PC-9 (cell line): ENCODE results near the gene DNAH12. TPM values are rescaled to one million over a fixed set of nuclear protein-coding genes. Genes with fewer than 3 reads are reported as not detected.

ENCODE experiments used
- BruUV-seq: library from RNA; stranded (reverse); fragments of 400-500 nt; replicated peaks from 2 replicates; lab custom pipeline; 2021; lab: Mats Ljungman, UMichigan
- CTCF ChIA-PET: fragments of 300-600 bp; sonication (Branson Sonifier 250); formaldehyde crosslinking; loops from one replicate; lab custom pipeline; 2022; ENCODE audit warnings: antibody characterized with exemption; lab: Charles Lee
- POLR2A ChIA-PET: fragments of 300-600 bp; sonication (Branson Sonifier 250); formaldehyde crosslinking; loops from one replicate; lab custom pipeline; 2022; ENCODE audit warnings: antibody characterized with exemption; ENCODE audit not compliant: unreplicated experiment; lab: Charles Lee
- DNase-seq, 2 experiments: peaks; one replicate each; pipeline versions ENCODE4 v3.0.0 to v3.0.0-alpha.2; 2015 to 2022; ENCODE audit warnings: mixed read lengths in 1 of 2
- H2AFZ ChIP-seq: fragments of 200-600 bp; sonication (generic); 2 replicates; pipeline ENCODE4 v1.8.1; 2017; ENCODE audit warnings: antibody characterized with exemption
- H3F3A ChIP-seq: fragments of 200-600 bp; sonication (generic); 2 replicates; pipeline ENCODE4 v1.8.1; 2017; ENCODE audit warnings: antibody characterized with exemption, mild to moderate bottlenecking, low read depth; ENCODE audit not compliant: insufficient read depth
- H3K27ac ChIP-seq: fragments of 200-600 bp; sonication (generic); 2 replicates; pipeline ENCODE4 v1.6.1; 2016; ENCODE audit warnings: mixed run types
- H3K27me3 ChIP-seq: fragments of 200-600 bp; sonication (generic); 2 replicates; pipeline ENCODE4 v1.6.1; 2016; ENCODE audit warnings: low read depth, mixed run types; ENCODE audit not compliant: insufficient read depth
- H3K36me3 ChIP-seq: fragments of 200-600 bp; sonication (generic); 2 replicates; pipeline ENCODE4 v1.6.1; 2016; ENCODE audit warnings: low read depth, mixed run types
- H3K4me1 ChIP-seq: fragments of 200-600 bp; sonication (generic); replicated peaks from 2 replicates; pipeline ENCODE4 v1.6.1; 2016; ENCODE audit warnings: mixed run types; ENCODE audit not compliant: insufficient read depth
- H3K4me2 ChIP-seq: fragments of 200-600 bp; sonication (generic); 2 replicates; pipeline ENCODE4 v1.6.1; 2017; ENCODE audit warnings: mixed run types
- H3K4me3 ChIP-seq: fragments of 200-600 bp; sonication (generic); 2 replicates; pipeline ENCODE4 v1.6.1; 2016; ENCODE audit warnings: mixed run types
- H3K79me2 ChIP-seq: fragments of 200-600 bp; sonication (generic); 2 replicates; pipeline ENCODE4 v1.6.1; 2017; ENCODE audit warnings: low read depth, mixed run types
- H3K9me2 ChIP-seq: fragments of 200-600 bp; sonication (generic); 2 replicates; pipeline ENCODE4 v1.8.1; 2017; ENCODE audit warnings: mild to moderate bottlenecking; ENCODE audit not compliant: insufficient read depth
- H3K9me3 ChIP-seq: fragments of 200-600 bp; sonication (generic); 2 replicates; pipeline ENCODE4 v1.8.1; 2016; ENCODE audit warnings: low read depth; ENCODE audit not compliant: insufficient read depth
- H4K20me1 ChIP-seq: fragments of 200-600 bp; sonication (generic); 2 replicates; pipeline ENCODE4 v1.8.1; 2017; ENCODE audit not compliant: insufficient read depth
- EZH2 ChIP-seq: fragments of 200-600 bp; sonication (generic); IDR thresholded peaks from 2 replicates; pipeline ENCODE4 v1.8.0; 2017; ENCODE audit warnings: antibody characterized with exemption, low read depth
- intact Hi-C: fragments of 100-400 bp; cut with micrococcal nuclease; formaldehyde crosslinking; loops from one replicate; pipeline ENCODE4 v1.10.0; 2022; ENCODE audit not compliant: unreplicated experiment
- total RNA-seq: library from RNA; stranded (reverse); gene quantifications from 2 replicates; pipeline ENCODE4 v1.2.3, GENCODE V29; 2021
- TF ChIP-seq, protein P1 (sequence below): fragments of 200-600 bp; sonication (generic); conservative IDR thresholded peaks from 2 replicates; pipeline ENCODE4 v1.6.1; 2017; ENCODE audit warnings: mixed run types, antibody characterized with exemption, mild to moderate bottlenecking, moderate library complexity

DNAH12 gene
- total RNA-seq, 1 experiment from 2014 or later: 0.22 TPM

DNA sequence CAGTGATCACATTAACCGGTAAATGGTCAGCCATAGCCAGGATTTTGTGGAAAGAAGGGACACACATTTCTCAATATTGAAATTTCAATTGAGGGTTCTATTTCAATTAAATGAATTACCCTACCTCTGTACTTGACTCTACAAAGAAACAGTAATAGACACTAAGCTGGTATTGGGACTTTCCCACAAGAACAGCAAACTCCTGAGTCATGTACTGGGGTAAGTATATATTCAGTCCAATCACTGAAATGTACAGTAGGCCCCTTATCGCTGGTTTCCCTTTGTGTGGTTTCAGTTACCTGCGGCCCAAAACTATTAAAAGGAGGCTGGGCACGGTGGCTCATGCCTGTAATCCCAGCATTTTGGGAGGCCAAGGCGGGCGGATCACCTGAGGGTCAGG, 269.3 kb downstream of the DNAH12 start:
- no peaks in the 10 kb centered on the region for H3F3A ChIP-seq
- no peak for DNase-seq

DNA sequence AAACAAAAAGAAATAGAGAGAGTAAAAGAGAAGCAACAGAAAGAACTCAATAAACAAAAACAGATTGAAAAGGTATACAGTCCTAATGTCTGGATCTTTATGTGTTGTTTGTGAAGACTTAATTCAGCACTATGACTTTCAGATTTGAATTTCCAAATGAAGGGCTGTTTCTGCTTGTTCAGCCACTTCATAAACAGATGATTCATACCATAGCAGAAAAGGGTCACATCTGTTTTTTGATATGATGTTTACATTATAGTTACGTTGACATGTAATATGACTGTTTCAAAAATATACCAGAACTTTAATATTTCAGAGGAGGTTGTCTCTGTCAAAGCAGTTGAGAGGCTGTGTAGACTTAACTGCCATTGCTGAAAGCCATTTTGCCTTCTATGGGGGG, 275.7 kb downstream of the DNAH12 start:
- Histone ChIP-seq H3F3A (no peaks in the 10 kb centered on the region), H3K4me2 (no peak overlapping the region), H3K27ac (no peak overlapping the region), H3K4me1 (no peaks in the 10 kb centered on the region), H3K27me3 (no peaks in the 10 kb centered on the region), H3K36me3 (0 out of 2 replicates have a peak, but pooled peaks cover 11% of the 10 kb centered on the region), H3K79me2 (no peaks in the 10 kb centered on the region), H4K20me1 (no peaks in the 10 kb centered on the region), H2AFZ (no peak overlapping the region), H3K4me3 (no peak overlapping the region), H3K9me3 (no peaks in the 10 kb centered on the region), H3K9me2 (no peaks in the 10 kb centered on the region)
- ChIA-PET CTCF (no interaction called here), POLR2A (no interaction called here)
- TF ChIP-seq EZH2: no peak
- TF ChIP-seq, protein P1, sequence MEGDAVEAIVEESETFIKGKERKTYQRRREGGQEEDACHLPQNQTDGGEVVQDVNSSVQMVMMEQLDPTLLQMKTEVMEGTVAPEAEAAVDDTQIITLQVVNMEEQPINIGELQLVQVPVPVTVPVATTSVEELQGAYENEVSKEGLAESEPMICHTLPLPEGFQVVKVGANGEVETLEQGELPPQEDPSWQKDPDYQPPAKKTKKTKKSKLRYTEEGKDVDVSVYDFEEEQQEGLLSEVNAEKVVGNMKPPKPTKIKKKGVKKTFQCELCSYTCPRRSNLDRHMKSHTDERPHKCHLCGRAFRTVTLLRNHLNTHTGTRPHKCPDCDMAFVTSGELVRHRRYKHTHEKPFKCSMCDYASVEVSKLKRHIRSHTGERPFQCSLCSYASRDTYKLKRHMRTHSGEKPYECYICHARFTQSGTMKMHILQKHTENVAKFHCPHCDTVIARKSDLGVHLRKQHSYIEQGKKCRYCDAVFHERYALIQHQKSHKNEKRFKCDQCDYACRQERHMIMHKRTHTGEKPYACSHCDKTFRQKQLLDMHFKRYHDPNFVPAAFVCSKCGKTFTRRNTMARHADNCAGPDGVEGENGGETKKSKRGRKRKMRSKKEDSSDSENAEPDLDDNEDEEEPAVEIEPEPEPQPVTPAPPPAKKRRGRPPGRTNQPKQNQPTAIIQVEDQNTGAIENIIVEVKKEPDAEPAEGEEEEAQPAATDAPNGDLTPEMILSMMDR: no peak
- DNase-seq: no peak
- BruUV-seq: no TSS peak
- intact Hi-C loops: no loop called here

More for the DNA sequence above, 269.3 kb downstream of the DNAH12 start:
- Histone ChIP-seq H3K4me2 (no peak overlapping the region), H3K4me1 (no peaks in the 10 kb centered on the region), H3K79me2 (no peaks in the 10 kb centered on the region), H3K9me3 (no peaks in the 10 kb centered on the region), H3K4me3 (no peak overlapping the region), H4K20me1 (no peaks in the 10 kb centered on the region), H3K27ac (no peak overlapping the region), H3K9me2 (no peaks in the 10 kb centered on the region), H2AFZ (no peak overlapping the region), H3K27me3 (no peaks in the 10 kb centered on the region), H3K36me3 (no peaks in the 10 kb centered on the region)
- TF ChIP-seq, protein P1: no peak
- TF ChIP-seq EZH2: no peak
- ChIA-PET POLR2A (no interaction called here), CTCF (no interaction called here)
- intact Hi-C loops: no loop called here
- BruUV-seq: no TSS peak

DNA sequence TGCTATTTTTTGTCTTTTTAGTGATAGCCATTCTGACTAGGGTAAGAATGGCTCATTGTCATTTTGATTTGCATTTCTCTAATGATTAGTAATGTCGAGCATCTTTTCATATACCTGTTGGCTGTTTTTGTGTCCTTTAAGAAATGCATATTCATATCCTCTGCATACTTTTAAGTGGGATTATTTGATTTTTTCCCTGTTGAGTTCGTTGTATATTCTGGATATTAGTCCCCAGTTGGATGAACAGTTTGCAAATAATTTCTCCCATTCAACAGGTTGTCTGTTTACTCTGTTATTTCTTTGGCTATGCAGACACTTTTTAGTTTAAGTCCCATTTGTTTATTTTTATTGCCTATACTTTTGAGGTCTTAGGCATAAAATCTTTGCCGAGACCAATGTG, 282.2 kb downstream of the DNAH12 start:
- no peak overlapping the region for H3K4me2 ChIP-seq
- TF ChIP-seq EZH2: no peak
- TF ChIP-seq, protein P1: no peak
- H3K36me3 ChIP-seq: no peaks in the 10 kb centered on the region; the same call in 1 of the 2 replicates
- no peak for DNase-seq
- no peaks in the 10 kb centered on the region for H3K9me2 ChIP-seq
- no peaks in the 10 kb centered on the region for H3K9me3 ChIP-seq
- BruUV-seq: no TSS peak
- H3K4me1 ChIP-seq: no peaks in the 10 kb centered on the region
- CTCF ChIA-PET: no interaction called here
- H3F3A ChIP-seq: no peaks in the 10 kb centered on the region
- no peak overlapping the region for H3K4me3 ChIP-seq
- H2AFZ ChIP-seq: no peak overlapping the region
- intact Hi-C loops: no loop called here
- H3K79me2 ChIP-seq: no peaks in the 10 kb centered on the region
- H3K27me3 ChIP-seq: no peaks in the 10 kb centered on the region
- no peak overlapping the region for H3K27ac ChIP-seq
- H4K20me1 ChIP-seq: no peaks in the 10 kb centered on the region; the same call in 1 of the 2 replicates
- POLR2A ChIA-PET: no interaction called here
